HepG2 (cell line): ENCODE results near the gene RPS25. TPM values are rescaled to one million over a fixed set of nuclear protein-coding genes. Genes with fewer than 3 reads are reported as not detected.

ENCODE experiments used
- BHLHE40 ChIP-seq: IDR thresholded peaks from 2 replicates; pipeline ENCODE4 v1.6.1; 2011; ENCODE audit warnings: low read length, improper control_type of control experiment
- ESRRA ChIP-seq: sonication (generic); formaldehyde crosslinking; IDR thresholded peaks from 2 replicates; pipeline ENCODE4 v1.5.1; 2020; ENCODE audit warnings: mild to moderate bottlenecking, low read depth, missing genetic modification reagents
- EZH2 ChIP-seq: conservative IDR thresholded peaks from 2 replicates; pipeline ENCODE4 v1.6.1; 2012; ENCODE audit warnings: mild to moderate bottlenecking, low read depth, low read length, moderate library complexity
- HNRNPLL ChIP-seq: fragments of 200-400 bp; formaldehyde crosslinking; IDR thresholded peaks from 2 replicates; pipeline ENCODE4 v1.6.1; 2017; ENCODE audit warnings: mild to moderate bottlenecking, low read depth, low read length; ENCODE audit not compliant: poor library complexity, severe bottlenecking
- KLF13 ChIP-seq: sonication (generic); formaldehyde crosslinking; IDR thresholded peaks from 2 replicates; pipeline ENCODE4 v1.4.0; 2020; ENCODE audit warnings: mild to moderate bottlenecking, missing genetic modification reagents
- KMT2B ChIP-seq: IDR thresholded peaks from 2 replicates; pipeline ENCODE4 v1.6.1; 2016; ENCODE audit warnings: missing genetic modification reagents, missing compliant biosample characterization
- LCORL ChIP-seq, 2 experiments: fragments of 450-650 bp in 1 of 2; sonication (generic) in 1 of 2; formaldehyde crosslinking in 1 of 2; IDR thresholded peaks; 2 replicates each; pipeline versions ENCODE4 v1.5.0 to v1.6.1; 2017 to 2020; ENCODE audit warnings: antibody characterized with exemption in 1 of 2, missing genetic modification reagents in 1 of 2
- MXD4 ChIP-seq: IDR thresholded peaks from 2 replicates; pipeline ENCODE4 v1.6.1; 2016; ENCODE audit warnings: mild to moderate bottlenecking, missing biosample characterization, missing genetic modification reagents
- RELA ChIP-seq: sonication (generic); formaldehyde crosslinking; IDR thresholded peaks from 2 replicates; pipeline ENCODE4 v1.4.0; 2020; ENCODE audit warnings: missing genetic modification reagents
- TAF15 ChIP-seq: fragments of 200-400 bp; formaldehyde crosslinking; IDR thresholded peaks from one replicate; pipeline ENCODE4 v1.6.1; 2018; ENCODE audit warnings: mild to moderate bottlenecking, low read depth, low read length; ENCODE audit not compliant: poor library complexity, severe bottlenecking
- ZBTB7A ChIP-seq: sonication (generic); formaldehyde crosslinking; IDR thresholded peaks from 2 replicates; pipeline ENCODE4 v1.8.0; 2022; ENCODE audit warnings: mild to moderate bottlenecking, missing genetic modification reagents
- polyA plus RNA-seq, 8 experiments: library from polyadenylated mRNA; depleted of rRNA in 3 of 8; stranded (reverse) in 7 of 8; unstranded in 1 of 8; fragments of >200 nt; fragmentation: Illumina TruSeq in 4 of 8; extraction: Trizol in 4 of 8; gene quantifications; 2 replicates each; pipeline versions ENCODE4 v1.2.1 to v1.2.3, GENCODE V29; 2011 to 2016; ENCODE audit warnings: low read depth in 4 of 8, missing spikeins in 1 of 8, mixed read lengths in 1 of 8; ENCODE audit not compliant: insufficient read depth in 1 of 8
- total RNA-seq, 5 experiments: library from RNA; depleted of rRNA; stranded (reverse); fragments of >200 nt; fragmentation: Illumina TruSeq; extraction: Trizol; gene quantifications; 2 replicates each; pipeline ENCODE4 v1.2.3, GENCODE V29; 2016; ENCODE audit warnings: low read depth in 1 of 5
- TF ChIP-seq, protein P1 (sequence below): sonication (generic); formaldehyde crosslinking; IDR thresholded peaks from 2 replicates; pipeline ENCODE4 v1.4.0; 2020; ENCODE audit warnings: missing genetic modification reagents
- TF ChIP-seq, protein P2 (sequence below): sonication (generic); formaldehyde crosslinking; IDR thresholded peaks from 2 replicates; pipeline ENCODE4 v1.8.0; 2023; ENCODE audit warnings: mild to moderate bottlenecking, missing genetic modification reagents
- TF ChIP-seq, protein P3 (sequence below): sonication (generic); formaldehyde crosslinking; IDR thresholded peaks from 2 replicates; pipeline ENCODE4 v1.5.0; 2020; ENCODE audit warnings: missing genetic modification reagents
- TF ChIP-seq, protein P4 (sequence below), 2 experiments: fragments of 450-650 bp in 1 of 2; sonication (generic) in 1 of 2; formaldehyde crosslinking in 1 of 2; IDR thresholded peaks; 2 replicates each; pipeline versions ENCODE4 v1.6.1 to v1.8.0; 2016 to 2022; ENCODE audit warnings: antibody characterized with exemption in 1 of 2, mild to moderate bottlenecking in 1 of 2, missing genetic modification reagents in 1 of 2

RPS25 gene
- total and polyA plus RNA-seq, 2 of the 13 experiments (the other 11 are each of a cell fraction or from before 2014, with no cell fraction given): 839 to 1,415 TPM

DNA sequence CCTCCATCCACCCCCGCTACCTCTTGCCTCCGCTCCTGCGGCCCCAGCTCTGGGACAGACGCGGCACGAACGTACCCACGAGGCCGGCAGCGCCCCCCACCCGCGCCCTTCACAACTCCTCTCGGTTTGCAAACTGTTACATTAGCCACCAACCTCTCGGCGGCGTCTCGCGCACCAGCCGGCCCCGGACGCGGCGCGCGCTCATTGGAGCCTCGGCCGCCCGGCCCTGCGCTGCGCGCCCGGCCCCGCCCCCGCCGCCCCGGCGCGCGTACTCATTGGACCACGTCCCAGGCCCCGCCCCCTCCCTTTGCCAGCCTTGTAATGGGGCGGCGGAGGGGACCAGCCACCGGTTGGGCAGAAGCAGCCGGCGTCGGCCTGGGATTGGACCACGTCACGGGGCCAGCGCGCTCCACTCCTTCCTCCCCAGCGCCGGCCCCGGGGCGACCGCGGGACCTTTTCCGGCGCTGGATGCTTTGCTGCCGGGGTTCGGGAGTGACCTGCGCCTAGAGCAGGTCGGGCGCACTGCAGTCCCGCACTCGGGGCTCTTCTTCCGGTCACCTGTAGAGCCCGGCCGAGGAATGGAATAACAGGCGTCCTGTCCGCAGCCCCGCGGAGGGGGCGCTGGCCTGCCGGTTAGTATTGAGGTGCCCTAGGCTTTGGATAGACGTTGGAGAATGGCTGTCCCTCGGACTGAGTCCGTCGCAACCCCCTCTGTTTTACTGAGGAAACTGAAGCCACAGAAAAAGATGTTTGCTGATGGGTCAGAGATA is 39.0 kb upstream of the RPS25 start, which contains the start of gene HYOU1 (continued):
- TF ChIP-seq EZH2 (no peak), TAF15 (no peak), ZBTB7A (CRISPR knock-in tag) (no peak), LCORL (IDR thresholded peaks at IDR 0.05) (no peak), LCORL (CRISPR knock-in tag; IDR thresholded peaks at IDR 0.05) (peak; percentile 49; the same call in 1 of the 2 replicates), HNRNPLL (peak; percentile 82), KLF13 (CRISPR knock-in tag) (no peak), BHLHE40 (no peak), KMT2B (no peak), MXD4 (CRISPR knock-in tag) (peak; percentile 83; the same call in 1 of the 2 replicates), ESRRA (CRISPR knock-in tag) (no peak), RELA (CRISPR knock-in tag) (no peak)
- TF ChIP-seq, protein P1, sequence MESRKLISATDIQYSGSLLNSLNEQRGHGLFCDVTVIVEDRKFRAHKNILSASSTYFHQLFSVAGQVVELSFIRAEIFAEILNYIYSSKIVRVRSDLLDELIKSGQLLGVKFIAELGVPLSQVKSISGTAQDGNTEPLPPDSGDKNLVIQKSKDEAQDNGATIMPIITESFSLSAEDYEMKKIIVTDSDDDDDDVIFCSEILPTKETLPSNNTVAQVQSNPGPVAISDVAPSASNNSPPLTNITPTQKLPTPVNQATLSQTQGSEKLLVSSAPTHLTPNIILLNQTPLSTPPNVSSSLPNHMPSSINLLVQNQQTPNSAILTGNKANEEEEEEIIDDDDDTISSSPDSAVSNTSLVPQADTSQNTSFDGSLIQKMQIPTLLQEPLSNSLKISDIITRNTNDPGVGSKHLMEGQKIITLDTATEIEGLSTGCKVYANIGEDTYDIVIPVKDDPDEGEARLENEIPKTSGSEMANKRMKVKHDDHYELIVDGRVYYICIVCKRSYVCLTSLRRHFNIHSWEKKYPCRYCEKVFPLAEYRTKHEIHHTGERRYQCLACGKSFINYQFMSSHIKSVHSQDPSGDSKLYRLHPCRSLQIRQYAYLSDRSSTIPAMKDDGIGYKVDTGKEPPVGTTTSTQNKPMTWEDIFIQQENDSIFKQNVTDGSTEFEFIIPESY (CRISPR knock-in tag): peak; percentile 50; the same call in 1 of the 2 replicates
- TF ChIP-seq, protein P2, sequence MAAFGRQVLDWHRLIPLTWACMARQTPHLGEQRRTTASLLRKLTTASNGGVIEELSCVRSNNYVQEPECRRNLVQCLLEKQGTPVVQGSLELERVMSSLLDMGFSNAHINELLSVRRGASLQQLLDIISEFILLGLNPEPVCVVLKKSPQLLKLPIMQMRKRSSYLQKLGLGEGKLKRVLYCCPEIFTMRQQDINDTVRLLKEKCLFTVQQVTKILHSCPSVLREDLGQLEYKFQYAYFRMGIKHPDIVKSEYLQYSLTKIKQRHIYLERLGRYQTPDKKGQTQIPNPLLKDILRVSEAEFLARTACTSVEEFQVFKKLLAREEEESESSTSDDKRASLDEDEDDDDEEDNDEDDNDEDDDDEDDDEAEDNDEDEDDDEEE (CRISPR knock-in tag): no peak
- TF ChIP-seq, protein P3, sequence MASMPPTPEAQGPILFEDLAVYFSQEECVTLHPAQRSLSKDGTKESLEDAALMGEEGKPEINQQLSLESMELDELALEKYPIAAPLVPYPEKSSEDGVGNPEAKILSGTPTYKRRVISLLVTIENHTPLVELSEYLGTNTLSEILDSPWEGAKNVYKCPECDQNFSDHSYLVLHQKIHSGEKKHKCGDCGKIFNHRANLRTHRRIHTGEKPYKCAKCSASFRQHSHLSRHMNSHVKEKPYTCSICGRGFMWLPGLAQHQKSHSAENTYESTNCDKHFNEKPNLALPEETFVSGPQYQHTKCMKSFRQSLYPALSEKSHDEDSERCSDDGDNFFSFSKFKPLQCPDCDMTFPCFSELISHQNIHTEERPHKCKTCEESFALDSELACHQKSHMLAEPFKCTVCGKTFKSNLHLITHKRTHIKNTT (CRISPR knock-in tag): no peak
- TF ChIP-seq, protein P4, sequence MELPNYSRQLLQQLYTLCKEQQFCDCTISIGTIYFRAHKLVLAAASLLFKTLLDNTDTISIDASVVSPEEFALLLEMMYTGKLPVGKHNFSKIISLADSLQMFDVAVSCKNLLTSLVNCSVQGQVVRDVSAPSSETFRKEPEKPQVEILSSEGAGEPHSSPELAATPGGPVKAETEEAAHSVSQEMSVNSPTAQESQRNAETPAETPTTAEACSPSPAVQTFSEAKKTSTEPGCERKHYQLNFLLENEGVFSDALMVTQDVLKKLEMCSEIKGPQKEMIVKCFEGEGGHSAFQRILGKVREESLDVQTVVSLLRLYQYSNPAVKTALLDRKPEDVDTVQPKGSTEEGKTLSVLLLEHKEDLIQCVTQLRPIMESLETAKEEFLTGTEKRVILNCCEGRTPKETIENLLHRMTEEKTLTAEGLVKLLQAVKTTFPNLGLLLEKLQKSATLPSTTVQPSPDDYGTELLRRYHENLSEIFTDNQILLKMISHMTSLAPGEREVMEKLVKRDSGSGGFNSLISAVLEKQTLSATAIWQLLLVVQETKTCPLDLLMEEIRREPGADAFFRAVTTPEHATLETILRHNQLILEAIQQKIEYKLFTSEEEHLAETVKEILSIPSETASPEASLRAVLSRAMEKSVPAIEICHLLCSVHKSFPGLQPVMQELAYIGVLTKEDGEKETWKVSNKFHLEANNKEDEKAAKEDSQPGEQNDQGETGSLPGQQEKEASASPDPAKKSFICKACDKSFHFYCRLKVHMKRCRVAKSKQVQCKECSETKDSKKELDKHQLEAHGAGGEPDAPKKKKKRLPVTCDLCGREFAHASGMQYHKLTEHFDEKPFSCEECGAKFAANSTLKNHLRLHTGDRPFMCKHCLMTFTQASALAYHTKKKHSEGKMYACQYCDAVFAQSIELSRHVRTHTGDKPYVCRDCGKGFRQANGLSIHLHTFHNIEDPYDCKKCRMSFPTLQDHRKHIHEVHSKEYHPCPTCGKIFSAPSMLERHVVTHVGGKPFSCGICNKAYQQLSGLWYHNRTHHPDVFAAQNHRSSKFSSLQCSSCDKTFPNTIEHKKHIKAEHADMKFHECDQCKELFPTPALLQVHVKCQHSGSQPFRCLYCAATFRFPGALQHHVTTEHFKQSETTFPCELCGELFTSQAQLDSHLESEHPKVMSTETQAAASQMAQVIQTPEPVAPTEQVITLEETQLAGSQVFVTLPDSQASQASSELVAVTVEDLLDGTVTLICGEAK (IDR thresholded peaks at IDR 0.05): no peak
- TF ChIP-seq, protein P4 (CRISPR knock-in tag; IDR thresholded peaks at IDR 0.05): 0 out of 2 replicates have a peak, but pooled peaks have one; percentile 2
